Measurements from ENCODE around the gene SKIDA1. TPM values are rescaled to one million over a fixed set of nuclear protein-coding genes. Genes with fewer than 3 reads are reported as not detected.

The SKIDA1 gene
- polyA plus RNA-seq, 6 donors from 2014 or later = not detected

DNA sequence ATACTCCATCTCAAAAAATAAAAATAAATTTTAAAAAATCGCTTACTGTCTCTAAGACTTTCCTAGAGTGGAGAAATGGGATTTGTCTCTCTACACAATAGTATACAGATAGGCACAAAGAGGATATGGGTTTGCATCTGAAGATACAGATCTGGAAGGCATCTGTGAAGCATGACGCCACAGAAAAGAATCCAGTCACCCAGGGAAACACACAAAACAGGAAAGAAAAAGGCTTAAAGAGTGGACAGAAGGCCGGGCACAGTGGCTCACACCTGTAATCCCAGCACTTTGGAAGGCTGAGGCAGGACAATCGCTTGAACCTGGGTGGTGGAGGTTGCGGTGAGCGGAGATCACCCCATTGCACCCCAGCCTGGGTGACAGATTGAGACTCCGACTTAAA is 61.3 kb downstream of the SKIDA1 start:
- Mint-ChIP-seq H3K9me3 (peaks cover 0 to 7% (median 0%) of the 10 kb centered on the region in 7 donors), H3K27me3 (peaks cover 7 to 8% (median 8%) of the 10 kb centered on the region in 3 donors), H3K4me3 (no peak overlapping the region), H3K27ac (no peak overlapping the region), H3K36me3 (no peaks in the 10 kb centered on the region), H3K4me1 (no peaks in the 10 kb centered on the region)
- DNase-seq (no peak), ATAC-seq (ENCODE audit: low read depth in 2 of 2) (no peak)

Other genes with a start within 250 kb of the SKIDA1 start
- 1 to 10 TPM; 3.8 to 7.3 (median 6.6) TPM for gene MLLT10, start 8.6 kb upstream of the SKIDA1 start, polyA plus RNA-seq (ENCODE audit: low read depth in 6 of 6)

All from naive B cell (primary cell).